ENCODE results near the gene RASA3.

Gene RASA3

DNA sequence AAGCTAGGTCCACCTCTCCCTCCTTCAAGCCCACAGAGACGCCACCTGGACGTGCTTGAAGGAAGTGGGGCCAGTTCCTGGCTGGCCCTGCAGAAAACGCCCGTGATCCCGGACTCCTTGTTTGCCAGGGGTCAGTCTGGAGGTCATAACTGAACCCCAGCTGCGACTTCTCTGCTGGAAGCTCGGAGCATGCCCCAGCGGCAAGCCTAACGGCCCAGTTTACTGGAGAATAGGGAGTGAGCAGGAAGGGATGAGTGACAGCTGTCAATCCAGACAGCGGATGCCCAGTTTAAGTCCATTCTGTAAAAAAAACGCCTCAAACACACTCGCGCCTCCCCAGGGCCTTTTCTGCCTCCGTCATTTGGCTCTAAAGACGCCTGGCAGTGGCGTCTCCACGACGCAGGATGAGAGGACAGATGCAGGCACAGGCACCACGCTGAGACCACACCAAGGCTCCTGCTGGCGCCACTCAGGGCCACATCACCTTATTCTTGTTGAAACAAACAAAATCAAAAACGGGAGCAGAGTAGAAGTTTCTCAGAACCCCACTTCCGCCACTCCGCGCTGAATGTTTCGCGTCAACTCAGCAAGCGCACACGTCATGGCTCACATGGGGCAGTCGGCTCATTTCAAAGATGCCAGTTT is 57.6 kb downstream of the RASA3 start:
- Histone ChIP-seq H3K9ac (ENCODE audit: insufficient read length, low read depth) (no peak overlapping the region), H3K4me3 (ENCODE audit: insufficient read length, low read depth) (no peak overlapping the region)
- DNase-seq (ENCODE audit: low read depth, low spot score), result no peak

DNA sequence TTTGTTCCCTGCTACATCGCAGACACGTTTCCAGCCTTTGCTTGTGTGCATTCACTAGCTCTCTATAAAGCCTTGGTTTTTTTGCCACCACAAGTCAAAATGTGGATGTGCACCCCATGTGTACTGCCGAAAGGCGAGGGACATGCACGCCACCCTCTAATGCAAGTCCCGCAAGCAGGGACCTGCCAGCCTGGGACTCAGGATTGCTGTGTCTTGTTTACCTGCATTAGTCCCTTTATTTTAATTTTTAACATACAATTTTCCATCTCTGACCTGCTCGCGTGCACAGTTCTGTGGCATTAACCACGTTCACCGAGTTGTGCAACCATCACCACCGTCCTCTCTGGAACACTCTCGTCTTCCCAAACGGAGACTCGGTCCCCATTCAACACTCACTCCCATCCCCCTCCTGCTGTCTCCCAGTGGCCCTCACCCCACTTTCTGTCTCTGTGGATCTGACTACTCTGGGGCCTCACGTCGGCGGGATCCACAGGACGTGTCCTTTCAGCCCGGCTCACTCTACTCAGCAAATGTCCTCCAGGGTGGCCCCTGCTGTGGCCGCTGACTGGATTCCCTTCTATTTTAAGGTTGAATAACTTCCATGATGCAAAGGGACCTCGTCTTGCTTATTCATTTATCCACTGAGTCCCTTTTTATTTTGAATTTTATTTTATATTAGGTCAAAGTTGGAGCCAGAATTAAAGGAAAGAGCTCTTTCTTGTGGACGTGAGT is 58.4 kb downstream of the RASA3 start:
- TF ChIP-seq ZNF274 (IDR thresholded peaks at IDR 0.05; ENCODE audit: low read depth, low read length) (no peak), YY1 (IDR thresholded peaks at IDR 0.05; ENCODE audit: insufficient read depth, insufficient read length) (no peak), SUZ12 (IDR thresholded peaks at IDR 0.05; ENCODE audit: extremely low read depth, insufficient read depth, insufficient read length) (no peak)
- peaks cover 18% of the 10 kb centered on the region for H3K36me3 ChIP-seq (ENCODE audit: insufficient read depth, insufficient read length, low read length)

More for the DNA sequence above, 57.6 kb downstream of the RASA3 start:
- H3K4me1 ChIP-seq (ENCODE audit: insufficient read depth, insufficient read length), result peaks cover 26% of the 10 kb centered on the region
- TF ChIP-seq YY1 (IDR thresholded peaks at IDR 0.05; ENCODE audit: insufficient read depth, insufficient read length) (no peak), ZNF274 (IDR thresholded peaks at IDR 0.05; ENCODE audit: low read depth, low read length) (no peak), SUZ12 (IDR thresholded peaks at IDR 0.05; ENCODE audit: extremely low read depth, insufficient read depth, insufficient read length) (no peak)
- no peaks in the 10 kb centered on the region for H3K27me3 ChIP-seq (ENCODE audit: insufficient read depth, insufficient read length)
- H3K36me3 ChIP-seq (ENCODE audit: insufficient read depth, insufficient read length, low read length), result peaks cover 18% of the 10 kb centered on the region
- H3K9me3 ChIP-seq (ENCODE audit: insufficient read depth, low read length), result no peaks in the 10 kb centered on the region

DNA sequence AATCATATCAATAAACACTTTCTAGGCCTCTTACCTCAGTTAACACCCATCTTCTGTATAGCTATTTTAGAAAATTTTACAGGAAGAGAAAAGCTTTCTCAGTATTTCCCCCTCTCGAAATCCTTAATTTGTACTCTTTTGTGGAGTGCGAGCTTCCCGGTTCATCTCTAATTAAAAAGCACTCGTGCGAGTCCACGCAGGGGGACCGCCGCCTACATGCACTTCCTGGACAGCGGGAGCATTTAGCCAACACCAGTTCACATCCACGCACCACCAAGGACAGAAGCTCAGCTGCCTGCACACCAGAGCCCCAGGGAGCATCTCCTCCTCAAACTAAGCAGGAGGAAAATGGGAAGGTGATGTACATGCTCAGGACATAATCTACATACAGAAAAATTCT is 60.0 kb downstream of the RASA3 start:
- Histone ChIP-seq H3K36me3 (ENCODE audit: insufficient read depth, insufficient read length, low read length) (peaks cover 21% of the 10 kb centered on the region), H3K9ac (ENCODE audit: insufficient read length, low read depth) (no peak overlapping the region), H3K9me3 (ENCODE audit: insufficient read depth, low read length) (no peaks in the 10 kb centered on the region), H3K4me1 (ENCODE audit: insufficient read depth, insufficient read length) (peaks cover 24% of the 10 kb centered on the region), H3K27me3 (ENCODE audit: insufficient read depth, insufficient read length) (no peaks in the 10 kb centered on the region), H3K4me3 (ENCODE audit: insufficient read length, low read depth) (no peak overlapping the region)
- no peak for DNase-seq (ENCODE audit: low read depth, low spot score)
- no peak for TF ChIP-seq YY1 (IDR thresholded peaks at IDR 0.05; ENCODE audit: insufficient read depth, insufficient read length)
- TF ChIP-seq ZNF274 (IDR thresholded peaks at IDR 0.05; ENCODE audit: low read depth, low read length), result no peak
- no peak for TF ChIP-seq SUZ12 (IDR thresholded peaks at IDR 0.05; ENCODE audit: extremely low read depth, insufficient read depth, insufficient read length)

More for the DNA sequence above, 58.4 kb downstream of the RASA3 start:
- Histone ChIP-seq H3K4me3 (ENCODE audit: insufficient read length, low read depth) (no peak overlapping the region), H3K27me3 (ENCODE audit: insufficient read depth, insufficient read length) (no peaks in the 10 kb centered on the region), H3K9me3 (ENCODE audit: insufficient read depth, low read length) (no peaks in the 10 kb centered on the region), H3K4me1 (ENCODE audit: insufficient read depth, insufficient read length) (peaks cover 26% of the 10 kb centered on the region), H3K9ac (ENCODE audit: insufficient read length, low read depth) (no peak overlapping the region)
- DNase-seq (ENCODE audit: low read depth, low spot score), result no peak

DNA sequence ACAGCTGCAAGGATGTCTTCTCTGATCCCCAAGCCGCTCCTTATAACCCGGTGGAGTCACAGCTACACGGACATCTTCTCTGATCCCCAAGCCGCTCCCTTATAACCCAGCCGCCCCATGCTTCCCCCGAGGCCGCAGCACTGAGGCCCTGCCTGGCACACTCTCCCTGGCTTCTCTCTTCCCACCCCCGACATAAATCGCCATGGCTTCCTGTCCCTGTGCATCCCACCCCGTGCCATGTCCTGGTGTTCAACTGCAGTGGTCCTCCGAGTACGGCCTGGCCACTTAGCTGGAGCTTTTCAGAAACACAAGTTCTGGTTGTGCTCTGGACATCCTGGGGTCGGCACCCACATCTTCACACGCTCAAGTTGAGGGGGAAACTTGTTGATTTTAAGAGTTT is 60.4 kb downstream of the RASA3 start:
- Histone ChIP-seq H3K4me1 (ENCODE audit: insufficient read depth, insufficient read length) (peaks cover 20% of the 10 kb centered on the region), H3K27me3 (ENCODE audit: insufficient read depth, insufficient read length) (no peaks in the 10 kb centered on the region), H3K9ac (ENCODE audit: insufficient read length, low read depth) (no peak overlapping the region), H3K9me3 (ENCODE audit: insufficient read depth, low read length) (no peaks in the 10 kb centered on the region), H3K36me3 (ENCODE audit: insufficient read depth, insufficient read length, low read length) (peaks cover 21% of the 10 kb centered on the region), H3K4me3 (ENCODE audit: insufficient read length, low read depth) (no peak overlapping the region)
- TF ChIP-seq ZNF274 (IDR thresholded peaks at IDR 0.05; ENCODE audit: low read depth, low read length), result no peak
- no peak for TF ChIP-seq SUZ12 (IDR thresholded peaks at IDR 0.05; ENCODE audit: extremely low read depth, insufficient read depth, insufficient read length)
- no peak for TF ChIP-seq YY1 (IDR thresholded peaks at IDR 0.05; ENCODE audit: insufficient read depth, insufficient read length)
- no peak for DNase-seq (ENCODE audit: low read depth, low spot score)

DNA sequence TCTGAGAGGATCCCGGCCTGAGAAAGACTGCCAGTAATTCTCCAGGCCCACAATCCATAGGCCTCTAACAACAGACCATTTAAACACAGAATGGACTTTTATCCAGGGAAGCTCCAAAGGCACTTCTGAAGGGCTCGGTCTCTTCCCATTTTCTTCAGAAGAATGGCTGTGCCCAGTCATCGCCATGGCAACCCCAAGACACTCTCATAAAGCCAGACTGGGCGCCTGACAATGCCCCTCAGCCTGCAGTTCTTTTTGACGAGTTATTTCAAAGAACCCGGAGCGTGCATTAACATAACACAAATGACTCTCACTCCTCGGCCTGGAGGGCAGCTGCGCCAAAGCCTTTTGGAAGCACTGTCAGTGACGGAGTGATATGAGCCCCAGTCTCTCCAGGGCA is 61.0 kb downstream of the RASA3 start:
- no peak overlapping the region for H3K4me3 ChIP-seq (ENCODE audit: insufficient read length, low read depth)
- peak; percentile 40 for DNase-seq (ENCODE audit: low read depth, low spot score)
- TF ChIP-seq SUZ12 (IDR thresholded peaks at IDR 0.05; ENCODE audit: extremely low read depth, insufficient read depth, insufficient read length) (no peak), ZNF274 (IDR thresholded peaks at IDR 0.05; ENCODE audit: low read depth, low read length) (no peak), YY1 (IDR thresholded peaks at IDR 0.05; ENCODE audit: insufficient read depth, insufficient read length) (no peak)
- H3K27me3 ChIP-seq (ENCODE audit: insufficient read depth, insufficient read length), result no peaks in the 10 kb centered on the region
- H3K4me1 ChIP-seq (ENCODE audit: insufficient read depth, insufficient read length), result peaks cover 20% of the 10 kb centered on the region
- peaks cover 20% of the 10 kb centered on the region for H3K36me3 ChIP-seq (ENCODE audit: insufficient read depth, insufficient read length, low read length)
- no peak overlapping the region for H3K9ac ChIP-seq (ENCODE audit: insufficient read length, low read depth)
- H3K9me3 ChIP-seq (ENCODE audit: insufficient read depth, low read length), result no peaks in the 10 kb centered on the region

DNA sequence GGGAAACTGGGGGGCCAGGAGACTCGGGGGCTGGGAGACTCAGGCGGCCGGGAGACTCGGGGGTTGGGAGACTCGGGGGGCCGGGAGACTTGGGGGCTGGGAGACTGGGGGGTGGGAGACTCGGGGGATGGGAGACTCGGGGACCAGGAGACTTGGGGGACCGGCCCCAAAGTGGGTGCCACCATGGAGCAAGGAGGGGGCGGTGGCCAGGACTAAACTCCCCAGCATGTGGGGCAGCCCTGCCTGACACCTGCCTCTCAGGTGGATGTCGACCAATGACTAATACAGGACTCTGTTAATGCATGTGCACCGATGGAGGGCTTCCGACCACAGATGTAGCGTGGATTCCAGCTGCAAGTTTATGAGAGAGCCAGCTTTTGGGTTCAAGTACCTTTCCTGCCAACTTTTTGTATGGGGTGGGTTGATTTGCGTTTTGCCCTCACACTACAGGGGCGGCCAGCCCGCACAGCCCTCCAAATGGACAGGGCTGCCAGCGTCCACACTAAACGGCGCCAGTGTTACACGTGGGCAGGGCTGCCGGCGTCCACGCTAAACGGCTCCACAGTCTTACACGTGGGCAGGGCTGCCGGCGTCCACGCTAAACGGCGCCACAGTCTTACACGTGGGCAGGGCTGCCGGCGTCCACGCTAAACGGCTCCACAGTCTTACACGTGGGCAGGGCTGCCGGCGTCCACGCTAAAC is 62.2 kb downstream of the RASA3 start:
- DNase-seq (ENCODE audit: low read depth, low spot score), result no peak
- H3K36me3 ChIP-seq (ENCODE audit: insufficient read depth, insufficient read length, low read length), result peaks cover 17% of the 10 kb centered on the region
- peaks cover 28% of the 10 kb centered on the region for H3K4me1 ChIP-seq (ENCODE audit: insufficient read depth, insufficient read length)
- no peaks in the 10 kb centered on the region for H3K9me3 ChIP-seq (ENCODE audit: insufficient read depth, low read length)
- no peak overlapping the region for H3K9ac ChIP-seq (ENCODE audit: insufficient read length, low read depth)
- H3K4me3 ChIP-seq (ENCODE audit: insufficient read length, low read depth), result no peak overlapping the region
- no peaks in the 10 kb centered on the region for H3K27me3 ChIP-seq (ENCODE audit: insufficient read depth, insufficient read length)
- TF ChIP-seq YY1 (IDR thresholded peaks at IDR 0.05; ENCODE audit: insufficient read depth, insufficient read length) (no peak), ZNF274 (IDR thresholded peaks at IDR 0.05; ENCODE audit: low read depth, low read length) (no peak), SUZ12 (IDR thresholded peaks at IDR 0.05; ENCODE audit: extremely low read depth, insufficient read depth, insufficient read length) (no peak)

All from NT2/D1 (cell line).